Measurements from ENCODE around the gene GFRA1. TPM values are rescaled to one million over a fixed set of nuclear protein-coding genes. Genes with fewer than 3 reads are reported as not detected.

The GFRA1 gene
- total and polyA plus RNA-seq, 2 donors (not counting 1 experiment from before 2014, with no cell fraction given), result 6.3 to 29.6 TPM

GRCh38 chr10:116197946-116198675 is 74.9 kb downstream of the GFRA1 start:
- H3K36me3 ChIP-seq (ENCODE audit: control insufficient read depth, insufficient read depth, low read length), result no peaks in the 10 kb centered on the region
- H3K79me2 ChIP-seq (ENCODE audit: control insufficient read depth, insufficient read depth, low read length), result no peaks in the 10 kb centered on the region
- H3K9me3 ChIP-seq (ENCODE audit: control insufficient read depth, insufficient read depth, low read depth, low read length), result no peaks in the 10 kb centered on the region
- H3K4me1 ChIP-seq (ENCODE audit: control insufficient read depth, extremely low read depth, insufficient read depth, low read length), result no peaks in the 10 kb centered on the region
- DNase-seq (ENCODE audit: low read depth in 2 of 2), result no peak
- H4K20me1 ChIP-seq (ENCODE audit: control insufficient read depth, extremely low read depth, insufficient read depth, low read length), result no peaks in the 10 kb centered on the region
- no peak overlapping the region for H3K4me2 ChIP-seq (ENCODE audit: extremely low read depth, insufficient read depth, low read length)
- H3K27me3 ChIP-seq (ENCODE audit: control insufficient read depth, insufficient read depth, low read length), result no peaks in the 10 kb centered on the region
- no peak overlapping the region for H3K4me3 ChIP-seq (replicated peaks in 1 of 4; ENCODE audit: control extremely low read depth in 1 of 4, insufficient read depth in 1 of 4, low read depth in 3 of 4, low read length in 4 of 4)
- TF ChIP-seq CTCF (conservative IDR thresholded peaks at IDR 0.05 in 1 of 2, IDR thresholded peaks at IDR 0.05 in 1 of 2; ENCODE audit: low read depth in 1 of 2, low read length in 2 of 2) (no peak), EZH2 (IDR thresholded peaks at IDR 0.05; ENCODE audit: low read length, missing control alignments) (no peak)
- H3K9ac ChIP-seq (ENCODE audit: insufficient read depth, low read length), result no peak overlapping the region
- no peak overlapping the region for H3K27ac ChIP-seq (ENCODE audit: insufficient read depth, low read length)
- H2AFZ ChIP-seq (ENCODE audit: low read length), result no peak overlapping the region

- Histone ChIP-seq H3K9me3 (ENCODE audit: control insufficient read depth, insufficient read depth, low read depth, low read length) (no peaks in the 10 kb centered on the region), H3K27ac (ENCODE audit: insufficient read depth, low read length) (no peak overlapping the region), H3K4me3 (replicated peaks in 1 of 4; ENCODE audit: control extremely low read depth in 1 of 4, insufficient read depth in 1 of 4, low read depth in 3 of 4, low read length in 4 of 4) (no peak overlapping the region), H4K20me1 (ENCODE audit: control insufficient read depth, extremely low read depth, insufficient read depth, low read length) (no peaks in the 10 kb centered on the region), H3K79me2 (ENCODE audit: control insufficient read depth, insufficient read depth, low read length) (no peaks in the 10 kb centered on the region), H3K9ac (ENCODE audit: insufficient read depth, low read length) (no peak overlapping the region), H2AFZ (ENCODE audit: low read length) (no peak overlapping the region), H3K36me3 (ENCODE audit: control insufficient read depth, insufficient read depth, low read length) (no peaks in the 10 kb centered on the region), H3K27me3 (ENCODE audit: control insufficient read depth, insufficient read depth, low read length) (no peaks in the 10 kb centered on the region), H3K4me2 (ENCODE audit: extremely low read depth, insufficient read depth, low read length) (no peak overlapping the region), H3K4me1 (ENCODE audit: control insufficient read depth, extremely low read depth, insufficient read depth, low read length) (no peaks in the 10 kb centered on the region)
- TF ChIP-seq CTCF (conservative IDR thresholded peaks at IDR 0.05 in 1 of 2, IDR thresholded peaks at IDR 0.05 in 1 of 2; ENCODE audit: low read depth in 1 of 2, low read length in 2 of 2) (no peak), EZH2 (IDR thresholded peaks at IDR 0.05; ENCODE audit: low read length, missing control alignments) (no peak)
- DNase-seq (ENCODE audit: low read depth in 2 of 2), result no peak
These were observed 77.4 kb downstream of the GFRA1 start for GRCh38 chr10:116195583-116195982.

GRCh38 chr10:116195039-116195438 is 78.0 kb downstream of the GFRA1 start:
- no peaks in the 10 kb centered on the region for H3K27me3 ChIP-seq (ENCODE audit: control insufficient read depth, insufficient read depth, low read length)
- no peaks in the 10 kb centered on the region for H3K36me3 ChIP-seq (ENCODE audit: control insufficient read depth, insufficient read depth, low read length)
- no peak for DNase-seq (ENCODE audit: low read depth in 2 of 2)
- no peak overlapping the region for H3K27ac ChIP-seq (ENCODE audit: insufficient read depth, low read length)
- H3K4me1 ChIP-seq (ENCODE audit: control insufficient read depth, extremely low read depth, insufficient read depth, low read length), result no peaks in the 10 kb centered on the region
- H3K4me2 ChIP-seq (ENCODE audit: extremely low read depth, insufficient read depth, low read length), result no peak overlapping the region
- no peak for TF ChIP-seq CTCF (conservative IDR thresholded peaks at IDR 0.05 in 1 of 2, IDR thresholded peaks at IDR 0.05 in 1 of 2; ENCODE audit: low read depth in 1 of 2, low read length in 2 of 2)
- TF ChIP-seq EZH2 (IDR thresholded peaks at IDR 0.05; ENCODE audit: low read length, missing control alignments), result no peak
- no peak overlapping the region for H3K4me3 ChIP-seq (replicated peaks in 1 of 4; ENCODE audit: control extremely low read depth in 1 of 4, insufficient read depth in 1 of 4, low read depth in 3 of 4, low read length in 4 of 4)
- H2AFZ ChIP-seq (ENCODE audit: low read length), result no peak overlapping the region
- no peaks in the 10 kb centered on the region for H3K79me2 ChIP-seq (ENCODE audit: control insufficient read depth, insufficient read depth, low read length)
- H3K9me3 ChIP-seq (ENCODE audit: control insufficient read depth, insufficient read depth, low read depth, low read length), result no peaks in the 10 kb centered on the region
- no peaks in the 10 kb centered on the region for H4K20me1 ChIP-seq (ENCODE audit: control insufficient read depth, extremely low read depth, insufficient read depth, low read length)
- no peak overlapping the region for H3K9ac ChIP-seq (ENCODE audit: insufficient read depth, low read length)
